SIG-M5 (cell line): ENCODE measurements around the gene PYGM.

Source experiments
- DNase-seq: peaks from one replicate; lab custom pipeline; 2025; lab: John Stamatoyannopoulos, UW

The PYGM gene

GRCh38 chr11:64791781-64792291 lies 32.1 kb upstream of the PYGM start:
- DNase-seq: no peak

GRCh38 chr11:64790205-64791095 lies 30.7 kb upstream of the PYGM start:
- no peak for DNase-seq

- no peak for DNase-seq
These were observed 29.8 kb upstream of the PYGM start for GRCh38 chr11:64789331-64790204.

GRCh38 chr11:64788321-64789215 lies 28.8 kb upstream of the PYGM start:
- no peak for DNase-seq

GRCh38 chr11:64787526-64788320 lies 27.9 kb upstream of the PYGM start:
- DNase-seq: no peak

GRCh38 chr11:64786308-64786707 lies 26.5 kb upstream of the PYGM start:
- no peak for DNase-seq

GRCh38 chr11:64784813-64785581 lies 25.2 kb upstream of the PYGM start:
- DNase-seq: no peak

GRCh38 chr11:64778473-64779298 lies 18.9 kb upstream of the PYGM start, which contains the start of gene SF1:
Gene SF1 (minus strand): TSS chr11:64778542. CDS start chr11:64778392, 150 bp downstream.
- peak; percentile 100 for DNase-seq

- DNase-seq: no peak
These were observed 18.4 kb upstream of the PYGM start for GRCh38 chr11:64778223-64778472.

- DNase-seq: no peak
These were observed 17.9 kb upstream of the PYGM start for GRCh38 chr11:64777449-64778222.

- no peak for DNase-seq
These were observed 17.1 kb upstream of the PYGM start for GRCh38 chr11:64776875-64777274.

GRCh38 chr11:64776425-64776824 lies 16.7 kb upstream of the PYGM start:
- no peak for DNase-seq

- no peak for DNase-seq
These were observed 14.4 kb upstream of the PYGM start for GRCh38 chr11:64774144-64774543.

- no peak for DNase-seq
These were observed 12.7 kb upstream of the PYGM start for GRCh38 chr11:64772303-64773018.

- no peak for DNase-seq
These were observed 12.1 kb upstream of the PYGM start for GRCh38 chr11:64771861-64772260.

- no peak for DNase-seq
These were observed 10.3 kb upstream of the PYGM start for GRCh38 chr11:64770120-64770519.

- no peak for DNase-seq
These were observed 9.5 kb upstream of the PYGM start for GRCh38 chr11:64769283-64769682.

GRCh38 chr11:64768300-64768694 lies 8.5 kb upstream of the PYGM start:
- no peak for DNase-seq
